Amniotic stem cell (primary cell): ENCODE measurements around the gene ATP8B3.

Experiments
- DNase-seq: peaks from one replicate; lab custom pipeline; 2025; lab: John Stamatoyannopoulos, UW

Gene ATP8B3

DNA sequence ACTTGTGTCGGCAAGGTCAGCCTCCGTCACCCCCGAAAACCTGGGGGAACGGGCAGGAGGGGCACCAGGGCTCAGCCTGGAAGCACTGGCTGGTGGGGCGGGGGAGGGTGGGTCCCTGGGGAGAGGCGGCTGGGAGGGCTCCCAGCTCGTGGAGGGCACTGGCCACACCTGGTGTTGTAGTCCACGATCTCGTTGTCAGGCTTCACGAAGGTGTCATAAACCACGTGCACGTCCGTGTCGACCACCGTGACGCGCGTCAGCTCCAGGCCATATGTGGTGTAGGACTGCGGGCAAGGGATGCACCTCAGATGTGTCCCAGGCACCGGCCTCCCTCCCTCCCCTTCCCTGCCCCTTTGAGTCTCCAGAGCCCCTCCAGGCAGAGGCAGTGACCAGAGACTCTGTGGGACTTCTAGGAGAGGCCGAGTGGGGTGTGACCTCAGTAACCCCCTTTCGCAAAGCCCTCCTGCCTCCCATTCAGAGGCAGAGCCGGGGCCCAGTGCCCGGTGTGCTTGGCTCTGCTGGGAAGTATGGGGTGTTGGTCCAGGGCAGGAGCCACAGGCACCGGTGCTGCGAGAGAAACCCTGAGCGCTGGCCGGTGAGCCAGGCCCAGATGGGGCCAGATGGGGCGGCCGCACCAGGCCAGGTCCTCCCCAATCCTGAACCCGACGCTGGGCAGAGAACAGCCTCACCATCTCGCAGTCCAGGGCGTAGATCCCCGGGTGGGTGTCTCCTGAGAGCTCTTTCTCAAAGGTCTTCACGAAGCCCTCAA is 4.6 kb upstream of the ATP8B3 start:
- no peak for DNase-seq

GRCh38 chr19:1815605-1816529 is 3.8 kb upstream of the ATP8B3 start:
- no peak for DNase-seq

- no peak for DNase-seq
Observed at GRCh38 chr19:1814833-1815604, 2.9 kb upstream of the ATP8B3 start.

- DNase-seq, result no peak
Observed at GRCh38 chr19:1814391-1814790, 2.3 kb upstream of the ATP8B3 start.

DNA sequence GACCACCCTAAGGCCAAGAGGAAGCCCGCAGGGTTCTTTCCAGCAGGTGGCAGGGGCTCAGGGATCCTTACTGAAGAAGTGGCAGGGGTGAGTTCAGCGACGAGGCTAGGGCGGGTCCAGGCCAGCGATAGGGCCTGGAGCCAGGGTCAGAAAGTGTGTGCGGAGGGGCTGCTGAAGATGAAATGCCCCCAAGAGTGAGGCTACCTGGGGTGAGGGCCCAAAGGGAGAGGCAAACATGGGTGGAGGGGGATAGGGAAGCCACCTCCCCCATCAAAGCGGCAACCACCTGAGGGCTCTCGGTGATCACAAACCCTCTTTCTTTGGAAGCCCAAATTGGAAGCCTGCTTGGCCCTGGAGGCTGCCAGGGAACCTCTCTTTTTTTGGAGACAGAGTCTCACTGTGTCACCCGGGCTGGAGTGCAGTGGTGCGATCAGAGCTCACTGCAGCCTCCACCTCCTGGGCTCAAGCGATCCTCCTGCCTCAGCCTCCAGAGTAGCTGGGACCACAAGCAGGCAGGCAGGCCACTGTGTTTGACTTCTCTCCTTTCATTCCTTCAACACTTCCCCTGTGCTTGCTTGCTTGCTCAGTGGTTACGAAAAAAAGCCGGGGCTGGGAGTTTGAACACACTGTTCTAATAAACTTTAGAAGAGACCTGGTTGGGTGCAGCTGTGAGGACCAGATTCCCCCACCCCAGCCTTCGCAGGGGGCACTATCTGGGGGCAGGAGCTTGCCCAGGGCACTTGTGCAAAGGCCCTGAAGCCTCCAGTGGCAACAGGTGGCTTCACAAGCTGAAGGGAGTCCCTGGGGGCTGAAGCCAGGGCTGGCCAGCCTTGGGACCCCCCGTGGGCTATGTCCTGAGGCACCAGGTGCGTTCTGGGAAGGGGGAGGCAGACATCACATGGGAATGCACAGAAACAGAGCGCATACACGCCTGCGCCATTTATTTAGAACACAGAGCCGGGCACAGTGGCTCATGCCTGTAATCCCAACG is 1.4 kb upstream of the ATP8B3 start:
- no peak for DNase-seq

- DNase-seq, result peak; percentile 83
Observed at GRCh38 chr19:1812426-1813191, 533 bp upstream of the ATP8B3 start.

- no peak for DNase-seq
Observed at GRCh38 chr19:1811472-1811894, 593 bp downstream of the ATP8B3 start.

- no peak for DNase-seq
Observed at GRCh38 chr19:1810439-1811160, 1.5 kb downstream of the ATP8B3 start.

DNA sequence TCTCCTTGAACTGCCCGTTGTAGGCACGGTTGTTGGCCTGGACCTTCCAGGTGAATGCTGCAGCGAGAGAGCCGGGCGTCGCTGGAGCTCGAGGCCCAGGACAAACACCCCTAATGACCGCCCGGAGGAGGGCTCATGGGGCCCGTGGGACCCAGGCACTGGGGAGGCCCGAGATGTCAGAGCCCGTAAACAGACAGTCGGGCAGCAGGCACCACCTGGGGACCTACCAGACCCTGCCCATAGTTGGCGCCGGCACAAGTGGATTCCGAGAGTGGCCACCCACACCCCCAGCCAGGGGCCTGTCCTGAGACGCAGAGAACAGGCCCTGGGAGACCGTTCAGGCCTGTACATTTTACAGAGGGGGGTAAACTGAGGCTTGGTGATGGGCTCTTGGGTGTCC is 2.4 kb downstream of the ATP8B3 start:
- no peak for DNase-seq

DNA sequence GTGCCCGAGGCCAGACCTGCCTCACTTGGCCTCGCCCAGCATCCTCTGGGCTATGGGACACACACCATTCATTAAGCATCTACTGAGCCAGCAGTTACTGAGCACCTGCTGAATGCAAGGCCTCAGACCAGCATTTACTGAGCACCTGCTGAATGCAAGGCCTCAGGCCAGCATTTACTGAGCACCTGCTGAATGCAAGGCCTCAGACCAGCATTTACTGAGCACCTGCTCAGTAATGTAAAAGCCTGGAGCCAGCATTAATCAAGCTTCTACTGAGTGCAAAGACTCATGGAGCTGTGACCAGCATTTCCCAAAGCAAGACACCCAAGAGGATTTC is 3.7 kb downstream of the ATP8B3 start:
- no peak for DNase-seq

- DNase-seq, result no peak
Observed at GRCh38 chr19:1807695-1808394, 4.2 kb downstream of the ATP8B3 start.

DNA sequence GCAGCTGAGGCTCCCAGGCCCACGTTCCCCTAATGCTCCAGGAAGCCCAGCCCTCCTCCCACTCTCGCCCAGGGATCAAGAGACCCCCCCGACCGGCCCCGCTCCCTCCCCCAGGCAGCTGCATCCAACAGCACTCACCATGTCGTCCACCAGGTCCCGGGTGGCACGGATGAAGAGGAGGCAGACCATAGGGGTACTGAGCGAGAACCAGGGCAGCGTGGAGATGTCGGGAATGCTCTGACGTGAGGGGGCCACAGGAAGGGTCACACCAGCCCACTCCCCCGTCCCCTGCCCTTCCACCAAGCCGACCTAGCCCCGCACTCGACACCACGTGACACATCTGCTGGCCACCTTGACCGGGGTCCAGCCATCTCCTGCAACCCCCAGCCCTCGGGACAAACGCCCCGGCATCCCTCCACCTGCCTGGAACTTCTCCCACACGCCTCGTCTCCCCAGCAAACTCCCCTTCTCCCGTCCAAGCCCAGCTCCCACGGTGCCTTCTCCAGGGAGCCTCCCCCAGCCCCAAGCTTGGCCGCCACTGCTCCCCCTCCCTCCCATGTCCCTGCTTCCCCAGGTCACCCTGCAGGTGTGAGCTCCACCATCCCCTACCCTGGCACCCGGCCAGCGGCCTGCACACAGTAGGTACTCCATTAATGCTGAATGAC is 4.9 kb downstream of the ATP8B3 start:
- no peak for DNase-seq

GRCh38 chr19:1806184-1807029 is 5.7 kb downstream of the ATP8B3 start:
- no peak for DNase-seq

DNA sequence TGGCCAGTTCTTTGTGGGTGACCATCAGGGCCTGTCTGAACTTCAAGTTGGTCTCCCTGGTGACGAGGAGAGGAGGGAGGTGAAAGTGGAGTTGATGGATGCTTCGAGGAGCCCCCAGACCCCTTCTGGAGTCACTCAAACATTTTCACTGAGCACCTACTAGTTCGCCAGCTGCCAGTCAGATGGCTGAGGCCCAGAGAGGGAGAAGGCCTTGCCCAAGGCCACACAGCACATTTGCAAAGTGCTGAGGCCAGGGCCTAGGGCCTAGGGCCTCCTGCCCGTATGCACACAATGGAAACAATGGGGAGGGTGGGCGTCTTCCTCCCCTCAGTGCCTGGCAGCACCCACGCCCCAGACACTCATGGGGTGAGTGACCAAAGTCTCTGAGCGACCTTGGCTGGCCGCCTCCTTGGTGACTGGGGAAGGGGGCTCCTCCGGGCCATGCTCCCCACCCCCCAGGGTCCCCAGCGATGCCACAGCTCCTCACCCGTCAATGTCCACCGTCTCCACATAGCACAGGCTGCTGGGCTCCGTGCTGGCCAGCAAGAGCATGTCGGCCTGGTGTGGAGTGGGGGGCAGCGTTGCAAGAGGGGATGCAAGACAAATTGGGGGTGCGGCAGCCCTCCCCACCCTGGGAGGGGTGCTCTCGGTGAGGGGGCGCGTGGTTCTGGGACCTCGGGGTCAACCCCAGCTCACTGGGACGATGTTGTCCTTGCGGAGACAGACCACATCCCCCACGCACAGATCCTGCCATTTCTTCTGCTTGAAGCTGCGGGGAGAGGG is 6.5 kb downstream of the ATP8B3 start:
- no peak for DNase-seq

- no peak for DNase-seq
Observed at GRCh38 chr19:1804858-1805257, 7.2 kb downstream of the ATP8B3 start.

GRCh38 chr19:1799695-1800342 is 12.3 kb downstream of the ATP8B3 start:
- DNase-seq, result no peak
